Activated CD8-positive, alpha-beta T cell treated with anti-CD3 and anti-CD28 coated beads for 36 hours (primary cell): ENCODE results near the gene LRP2BP. TPM values are rescaled to one million over a fixed set of nuclear protein-coding genes. Genes with fewer than 3 reads are reported as not detected.
"Not testable (repeated sequence)": the region's sequence is repeated elsewhere in the genome, so short reads cannot be mapped to it uniquely, and the experiment has no call there.

Source experiments
- ATAC-seq: fragments of 200-7000 bp; cut with Tn5 transposase; one replicate; pipeline ENCODE4 v1.10.0; 2021; ENCODE audit warnings: mild to moderate bottlenecking, moderate library complexity
- CTCF ChIA-PET: fragments of 350-600 bp; sonication (Branson Sonifier 250); formaldehyde crosslinking; loops from one replicate; lab custom pipeline; 2021; ENCODE audit warnings: antibody characterized with exemption; lab: Charles Lee
- POLR2A ChIA-PET: fragments of 350-600 bp; sonication (Branson Sonifier 250); formaldehyde crosslinking; loops from one replicate; lab custom pipeline; 2021; ENCODE audit warnings: antibody characterized with exemption; lab: Charles Lee
- DNase-seq: peaks from one replicate; pipeline ENCODE4 v3.0.0-alpha.2; 2020
- H3K27ac Mint-ChIP-seq: one replicate; pipeline ENCODE4 v1.8.0; 2021; ENCODE audit warnings: mild to moderate bottlenecking, mixed read lengths
- H3K27me3 Mint-ChIP-seq: one replicate; pipeline ENCODE4 v1.8.0; 2021; ENCODE audit warnings: mixed read lengths
- H3K36me3 Mint-ChIP-seq: one replicate; pipeline ENCODE4 v1.8.0; 2021; ENCODE audit warnings: low read depth, mixed read lengths
- H3K4me1 Mint-ChIP-seq: one replicate; pipeline ENCODE4 v1.8.0; 2021; ENCODE audit warnings: low read depth, mixed read lengths
- H3K4me3 Mint-ChIP-seq: one replicate; pipeline ENCODE4 v1.8.0; 2021; ENCODE audit warnings: mild to moderate bottlenecking, moderate library complexity, mixed read lengths
- H3K9me3 Mint-ChIP-seq: one replicate; pipeline ENCODE4 v1.8.0; 2021; ENCODE audit warnings: mixed read lengths
- CTCF ChIP-seq: fragments of 200-600 bp; IDR thresholded peaks from one replicate; pipeline ENCODE4 v1.8.0; 2022; ENCODE audit warnings: antibody characterized with exemption, mild to moderate bottlenecking
- intact Hi-C: fragments of 100-400 bp; cut with micrococcal nuclease; formaldehyde crosslinking; loops from one replicate; pipeline ENCODE4 v1.10.0; 2022
- total RNA-seq, 2 experiments: library from RNA; stranded (reverse); gene quantifications; one replicate each; pipeline ENCODE4 v1.2.3, GENCODE V29; 2021

The LRP2BP gene
- total RNA-seq, 2 experiments from 2014 or later = 1.1 to 1.2 TPM

- TF ChIP-seq CTCF = no peak
- Mint-ChIP-seq H3K36me3 (no peaks in the 10 kb centered on the region), H3K4me3 (no peak overlapping the region), H3K27me3 (no peaks in the 10 kb centered on the region), H3K27ac (no peak overlapping the region), H3K4me1 (no peaks in the 10 kb centered on the region), H3K9me3 (no peaks in the 10 kb centered on the region)
- ChIA-PET POLR2A (interaction anchor here (0.6 kb wide), 1 partner anchor 141 kb away, joined by 4 read pairs; no protein-coding TSS in a partner anchor), CTCF (no interaction called here)
- intact Hi-C loops = no loop called here
- ATAC-seq = no peak
- DNase-seq = no peak
Observed at GRCh38 chr4:185369731-185370130, 26.0 kb downstream of the LRP2BP start.

- no peak for DNase-seq
- no peaks in the 10 kb centered on the region for H3K9me3 Mint-ChIP-seq
- no peaks in the 10 kb centered on the region for H3K4me1 Mint-ChIP-seq
- no peak overlapping the region for H3K4me3 Mint-ChIP-seq
- ChIA-PET POLR2A (no interaction called here), CTCF (no interaction called here)
- no peak overlapping the region for H3K27ac Mint-ChIP-seq
- intact Hi-C loops = no loop called here
- ATAC-seq = no peak
- peaks cover 12% of the 10 kb centered on the region for H3K36me3 Mint-ChIP-seq
- no peaks in the 10 kb centered on the region for H3K27me3 Mint-ChIP-seq
- no peak for TF ChIP-seq CTCF
Observed at GRCh38 chr4:185364886-185365285, 30.8 kb downstream of the LRP2BP start.

GRCh38 chr4:185363251-185363650, 32.5 kb downstream of the LRP2BP start:
- ChIA-PET CTCF (no interaction called here), POLR2A (no interaction called here)
- no peak for TF ChIP-seq CTCF
- no peak for ATAC-seq
- H3K9me3 Mint-ChIP-seq = no peaks in the 10 kb centered on the region
- no peaks in the 10 kb centered on the region for H3K4me1 Mint-ChIP-seq
- H3K27ac Mint-ChIP-seq = no peak overlapping the region
- peaks cover 14% of the 10 kb centered on the region for H3K36me3 Mint-ChIP-seq
- DNase-seq = no peak
- H3K27me3 Mint-ChIP-seq = no peaks in the 10 kb centered on the region
- H3K4me3 Mint-ChIP-seq = no peak overlapping the region
- intact Hi-C loops = no loop called here

GRCh38 chr4:185362570-185362969, 33.2 kb downstream of the LRP2BP start:
- DNase-seq, H3K4me3 Mint-ChIP-seq, H3K27me3 Mint-ChIP-seq, CTCF ChIA-PET, intact Hi-C loops, H3K9me3 Mint-ChIP-seq, H3K4me1 Mint-ChIP-seq, H3K27ac Mint-ChIP-seq, POLR2A ChIA-PET, ATAC-seq: not testable (repeated sequence)
- H3K36me3 Mint-ChIP-seq = peaks cover 18% of the 10 kb centered on the region

GRCh38 chr4:185361872-185362271, 33.9 kb downstream of the LRP2BP start:
- DNase-seq (no peak), ATAC-seq (no peak)
- H3K4me3 Mint-ChIP-seq = no peak overlapping the region
- intact Hi-C loops = no loop called here
- no peaks in the 10 kb centered on the region for H3K27me3 Mint-ChIP-seq
- H3K4me1 Mint-ChIP-seq = peaks cover 8% of the 10 kb centered on the region
- TF ChIP-seq CTCF = no peak
- no peak overlapping the region for H3K27ac Mint-ChIP-seq
- CTCF ChIA-PET = no interaction called here
- POLR2A ChIA-PET = no interaction called here
- no peaks in the 10 kb centered on the region for H3K9me3 Mint-ChIP-seq
- peaks cover 23% of the 10 kb centered on the region for H3K36me3 Mint-ChIP-seq
